Measurements from ENCODE around the gene COL17A1.

Gene COL17A1

GRCh38 chr10:104066945-104067344 is 18.7 kb downstream of the COL17A1 start:
- H3K36me3 ChIP-seq (ENCODE audit: control insufficient read depth, insufficient read depth, low read length): no peaks in the 10 kb centered on the region
- H3K27me3 ChIP-seq (ENCODE audit: control insufficient read depth, insufficient read depth, low read length): no peaks in the 10 kb centered on the region
- H3K9ac ChIP-seq (ENCODE audit: low read length): no peak overlapping the region
- H3K4me1 ChIP-seq (ENCODE audit: control insufficient read depth, insufficient read depth, low read length): peaks cover 25% of the 10 kb centered on the region
- no peaks in the 10 kb centered on the region for H3K9me3 ChIP-seq (ENCODE audit: control insufficient read depth, low read length)
- no peak overlapping the region for H3K4me3 ChIP-seq (ENCODE audit: low read length)

- Histone ChIP-seq H3K27me3 (ENCODE audit: control insufficient read depth, insufficient read depth, low read length) (no peaks in the 10 kb centered on the region), H3K4me1 (ENCODE audit: control insufficient read depth, insufficient read depth, low read length) (peaks cover 25% of the 10 kb centered on the region), H3K9ac (ENCODE audit: low read length) (no peak overlapping the region), H3K4me3 (ENCODE audit: low read length) (no peak overlapping the region), H3K36me3 (ENCODE audit: control insufficient read depth, insufficient read depth, low read length) (no peaks in the 10 kb centered on the region), H3K9me3 (ENCODE audit: control insufficient read depth, low read length) (no peaks in the 10 kb centered on the region)
These were observed 19.9 kb downstream of the COL17A1 start for GRCh38 chr10:104065748-104066147.

- Histone ChIP-seq H3K4me3 (ENCODE audit: low read length) (no peak overlapping the region), H3K27me3 (ENCODE audit: control insufficient read depth, insufficient read depth, low read length) (no peaks in the 10 kb centered on the region), H3K36me3 (ENCODE audit: control insufficient read depth, insufficient read depth, low read length) (no peaks in the 10 kb centered on the region), H3K9ac (ENCODE audit: low read length) (no peak overlapping the region), H3K9me3 (ENCODE audit: control insufficient read depth, low read length) (no peaks in the 10 kb centered on the region), H3K4me1 (ENCODE audit: control insufficient read depth, insufficient read depth, low read length) (no peaks in the 10 kb centered on the region)
These were observed 24.5 kb downstream of the COL17A1 start for GRCh38 chr10:104061196-104061595.

- H3K36me3 ChIP-seq (ENCODE audit: control insufficient read depth, insufficient read depth, low read length): no peaks in the 10 kb centered on the region
- no peak overlapping the region for H3K9ac ChIP-seq (ENCODE audit: low read length)
- H3K4me1 ChIP-seq (ENCODE audit: control insufficient read depth, insufficient read depth, low read length): no peaks in the 10 kb centered on the region
These were observed 26.3 kb downstream of the COL17A1 start for GRCh38 chr10:104059364-104059763.

GRCh38 chr10:104057717-104058116 is 28.0 kb downstream of the COL17A1 start:
- H3K4me1 ChIP-seq (ENCODE audit: control insufficient read depth, insufficient read depth, low read length): peaks cover 9% of the 10 kb centered on the region
- no peaks in the 10 kb centered on the region for H3K9me3 ChIP-seq (ENCODE audit: control insufficient read depth, low read length)
- no peaks in the 10 kb centered on the region for H3K27me3 ChIP-seq (ENCODE audit: control insufficient read depth, insufficient read depth, low read length)
- H3K36me3 ChIP-seq (ENCODE audit: control insufficient read depth, insufficient read depth, low read length): no peaks in the 10 kb centered on the region
- H3K4me3 ChIP-seq (ENCODE audit: low read length): no peak overlapping the region
- no peak overlapping the region for H3K9ac ChIP-seq (ENCODE audit: low read length)

More at GRCh38 chr10:104059364-104059763, 26.3 kb downstream of the COL17A1 start:
- H3K4me3 ChIP-seq (ENCODE audit: low read length): no peak overlapping the region
- H3K9me3 ChIP-seq (ENCODE audit: control insufficient read depth, low read length): no peaks in the 10 kb centered on the region
- H3K27me3 ChIP-seq (ENCODE audit: control insufficient read depth, insufficient read depth, low read length): no peaks in the 10 kb centered on the region

- Histone ChIP-seq H3K9me3 (ENCODE audit: control insufficient read depth, low read length) (no peaks in the 10 kb centered on the region), H3K4me3 (ENCODE audit: low read length) (no peak overlapping the region), H3K27me3 (ENCODE audit: control insufficient read depth, insufficient read depth, low read length) (no peaks in the 10 kb centered on the region), H3K9ac (ENCODE audit: low read length) (no peak overlapping the region), H3K36me3 (ENCODE audit: control insufficient read depth, insufficient read depth, low read length) (no peaks in the 10 kb centered on the region), H3K4me1 (ENCODE audit: control insufficient read depth, insufficient read depth, low read length) (peaks cover 17% of the 10 kb centered on the region)
These were observed 28.9 kb downstream of the COL17A1 start for GRCh38 chr10:104056619-104057273.

- no peak overlapping the region for H3K9ac ChIP-seq (ENCODE audit: low read length)
- H3K4me3 ChIP-seq (ENCODE audit: low read length): no peak overlapping the region
- peaks cover 40% of the 10 kb centered on the region for H3K4me1 ChIP-seq (ENCODE audit: control insufficient read depth, insufficient read depth, low read length)
- no peaks in the 10 kb centered on the region for H3K27me3 ChIP-seq (ENCODE audit: control insufficient read depth, insufficient read depth, low read length)
- H3K9me3 ChIP-seq (ENCODE audit: control insufficient read depth, low read length): no peaks in the 10 kb centered on the region
- no peaks in the 10 kb centered on the region for H3K36me3 ChIP-seq (ENCODE audit: control insufficient read depth, insufficient read depth, low read length)
These were observed 31.2 kb downstream of the COL17A1 start for GRCh38 chr10:104054430-104054829.

GRCh38 chr10:104053201-104053600 is 32.5 kb downstream of the COL17A1 start:
- H3K9me3 ChIP-seq (ENCODE audit: control insufficient read depth, low read length): no peaks in the 10 kb centered on the region
- no peak overlapping the region for H3K4me3 ChIP-seq (ENCODE audit: low read length)
- H3K36me3 ChIP-seq (ENCODE audit: control insufficient read depth, insufficient read depth, low read length): no peaks in the 10 kb centered on the region
- H3K4me1 ChIP-seq (ENCODE audit: control insufficient read depth, insufficient read depth, low read length): peaks cover 49% of the 10 kb centered on the region
- H3K9ac ChIP-seq (ENCODE audit: low read length): no peak overlapping the region
- no peaks in the 10 kb centered on the region for H3K27me3 ChIP-seq (ENCODE audit: control insufficient read depth, insufficient read depth, low read length)

- Histone ChIP-seq H3K4me1 (ENCODE audit: control insufficient read depth, insufficient read depth, low read length) (peaks cover 49% of the 10 kb centered on the region), H3K9me3 (ENCODE audit: control insufficient read depth, low read length) (no peaks in the 10 kb centered on the region), H3K36me3 (ENCODE audit: control insufficient read depth, insufficient read depth, low read length) (no peaks in the 10 kb centered on the region), H3K27me3 (ENCODE audit: control insufficient read depth, insufficient read depth, low read length) (no peaks in the 10 kb centered on the region), H3K9ac (ENCODE audit: low read length) (no peak overlapping the region), H3K4me3 (ENCODE audit: low read length) (no peak overlapping the region)
These were observed 33.2 kb downstream of the COL17A1 start for GRCh38 chr10:104052431-104052830.

GRCh38 chr10:104049504-104050250 is 36.0 kb downstream of the COL17A1 start:
- H3K9ac ChIP-seq (ENCODE audit: low read length): no peak overlapping the region

GRCh38 chr10:104046651-104047050 is 39.0 kb downstream of the COL17A1 start:
- H3K9me3 ChIP-seq (ENCODE audit: control insufficient read depth, low read length): no peaks in the 10 kb centered on the region
- no peaks in the 10 kb centered on the region for H3K36me3 ChIP-seq (ENCODE audit: control insufficient read depth, insufficient read depth, low read length)
- H3K9ac ChIP-seq (ENCODE audit: low read length): no peak overlapping the region
- H3K4me1 ChIP-seq (ENCODE audit: control insufficient read depth, insufficient read depth, low read length): peaks cover 43% of the 10 kb centered on the region
- no peak overlapping the region for H3K4me3 ChIP-seq (ENCODE audit: low read length)
- no peaks in the 10 kb centered on the region for H3K27me3 ChIP-seq (ENCODE audit: control insufficient read depth, insufficient read depth, low read length)

More at GRCh38 chr10:104049504-104050250, 36.0 kb downstream of the COL17A1 start:
- Histone ChIP-seq H3K36me3 (ENCODE audit: control insufficient read depth, insufficient read depth, low read length) (no peaks in the 10 kb centered on the region), H3K9me3 (ENCODE audit: control insufficient read depth, low read length) (no peaks in the 10 kb centered on the region), H3K27me3 (ENCODE audit: control insufficient read depth, insufficient read depth, low read length) (no peaks in the 10 kb centered on the region), H3K4me3 (ENCODE audit: low read length) (no peak overlapping the region), H3K4me1 (ENCODE audit: control insufficient read depth, insufficient read depth, low read length) (peaks cover 60% of the 10 kb centered on the region)

All from mucosa of stomach (tissue), 1 donor.